ENCODE data around the gene OTUD3. TPM values are rescaled to one million over a fixed set of nuclear protein-coding genes. Genes with fewer than 3 reads are reported as not detected.
A peak's percentile ranks its signal among the peaks of the same experiment; 100 is the strongest.
"Not testable (repeated sequence)": the region's sequence is repeated elsewhere in the genome, so short reads cannot be mapped to it uniquely, and the experiment has no call there.

OTUD3 gene, protein sequence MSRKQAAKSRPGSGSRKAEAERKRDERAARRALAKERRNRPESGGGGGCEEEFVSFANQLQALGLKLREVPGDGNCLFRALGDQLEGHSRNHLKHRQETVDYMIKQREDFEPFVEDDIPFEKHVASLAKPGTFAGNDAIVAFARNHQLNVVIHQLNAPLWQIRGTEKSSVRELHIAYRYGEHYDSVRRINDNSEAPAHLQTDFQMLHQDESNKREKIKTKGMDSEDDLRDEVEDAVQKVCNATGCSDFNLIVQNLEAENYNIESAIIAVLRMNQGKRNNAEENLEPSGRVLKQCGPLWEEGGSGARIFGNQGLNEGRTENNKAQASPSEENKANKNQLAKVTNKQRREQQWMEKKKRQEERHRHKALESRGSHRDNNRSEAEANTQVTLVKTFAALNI
- 10 to 100 TPM; 14.1 to 16.9 TPM for total RNA-seq
- total RNA-seq = 31.0 to 54.7 reads per million in 2 donors

- Mint-ChIP-seq H3K27me3 (peaks cover 16% of the 10 kb centered on the region), H3K27ac (peak within 1 kb of the TSS; percentile 75), H3K4me3 (peak within 1 kb of the TSS; percentile 94), H3K36me3 (ENCODE audit: low read depth) (peaks cover 4% of the 10 kb centered on the region), H3K4me1 (peaks cover 23% of the 10 kb centered on the region)
- H3K9me3 ChIP-seq (ENCODE audit: control insufficient read depth, low read length, poor library complexity, severe bottlenecking) = no peaks in the 10 kb centered on the region
- DNase-seq (peak; percentile 90 to 94 (median 93)), ATAC-seq (peak; percentile 98)
Measured at GRCh38 chr1:19882111-19883071, at the start of gene OTUD3. Gene OTUD3 (plus strand): TSS chr1:19882395. CDS start chr1:19882514, 119 bp downstream.

GRCh38 chr1:19835578-19835977 lies 46.6 kb upstream of the OTUD3 start:
- no peak for DNase-seq
- ATAC-seq = no peak
- H3K36me3 Mint-ChIP-seq (ENCODE audit: low read depth) = peaks cover 4% of the 10 kb centered on the region
- H3K4me1 Mint-ChIP-seq = no peaks in the 10 kb centered on the region
- H3K9me3 ChIP-seq (ENCODE audit: control insufficient read depth, low read length, poor library complexity, severe bottlenecking) = no peaks in the 10 kb centered on the region
- peaks cover 43% of the 10 kb centered on the region for H3K27me3 Mint-ChIP-seq
- no peak overlapping the region for H3K4me3 Mint-ChIP-seq
- H3K27ac Mint-ChIP-seq = no peak overlapping the region

DNA sequence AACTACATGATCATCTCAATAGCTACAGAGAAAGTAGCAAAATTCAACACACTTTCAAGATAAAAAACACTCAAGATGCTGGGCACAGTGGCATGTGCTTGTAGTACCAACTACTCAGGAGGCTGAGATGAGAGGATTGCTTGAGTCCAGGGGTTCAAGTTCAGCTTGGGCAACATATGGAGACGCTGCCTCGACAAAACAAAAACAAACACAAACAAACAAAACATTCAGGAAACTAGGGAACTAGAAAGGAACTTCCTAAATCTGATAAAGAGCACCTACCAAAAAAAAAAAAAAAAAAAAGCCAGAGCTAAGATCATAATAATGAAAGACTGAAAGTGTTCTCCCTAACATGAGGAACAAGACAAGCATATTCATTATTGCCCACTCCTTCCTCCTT lies 44.3 kb upstream of the OTUD3 start:
- Mint-ChIP-seq H3K27me3 (peaks cover 26% of the 10 kb centered on the region), H3K36me3 (ENCODE audit: low read depth) (no peaks in the 10 kb centered on the region), H3K27ac (no peak overlapping the region), H3K4me1 (no peaks in the 10 kb centered on the region), H3K4me3 (no peak overlapping the region)
- DNase-seq (no peak), ATAC-seq (no peak)
- H3K9me3 ChIP-seq (ENCODE audit: control insufficient read depth, low read length, poor library complexity, severe bottlenecking) = no peaks in the 10 kb centered on the region

DNA sequence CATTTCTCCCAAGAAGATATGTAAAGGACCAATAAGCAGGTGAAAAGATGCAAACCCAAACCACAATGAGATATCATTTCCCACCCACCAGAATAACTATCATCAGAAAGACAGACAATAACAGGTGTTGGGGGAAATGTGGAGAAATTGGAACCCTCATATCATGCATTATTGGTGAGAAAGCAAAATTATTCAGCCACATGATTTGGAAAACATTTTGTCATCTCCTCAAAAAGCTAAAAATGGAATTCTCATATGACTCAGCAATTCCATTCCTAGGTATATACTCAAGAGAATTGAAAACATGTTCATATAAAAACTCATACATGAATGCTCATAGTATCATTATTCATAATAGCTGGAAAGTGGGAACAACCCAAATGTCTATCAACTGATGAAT lies 42.0 kb upstream of the OTUD3 start:
- no peak for ATAC-seq
- no peaks in the 10 kb centered on the region for H3K4me1 Mint-ChIP-seq
- H3K27ac Mint-ChIP-seq = no peak overlapping the region

DNA sequence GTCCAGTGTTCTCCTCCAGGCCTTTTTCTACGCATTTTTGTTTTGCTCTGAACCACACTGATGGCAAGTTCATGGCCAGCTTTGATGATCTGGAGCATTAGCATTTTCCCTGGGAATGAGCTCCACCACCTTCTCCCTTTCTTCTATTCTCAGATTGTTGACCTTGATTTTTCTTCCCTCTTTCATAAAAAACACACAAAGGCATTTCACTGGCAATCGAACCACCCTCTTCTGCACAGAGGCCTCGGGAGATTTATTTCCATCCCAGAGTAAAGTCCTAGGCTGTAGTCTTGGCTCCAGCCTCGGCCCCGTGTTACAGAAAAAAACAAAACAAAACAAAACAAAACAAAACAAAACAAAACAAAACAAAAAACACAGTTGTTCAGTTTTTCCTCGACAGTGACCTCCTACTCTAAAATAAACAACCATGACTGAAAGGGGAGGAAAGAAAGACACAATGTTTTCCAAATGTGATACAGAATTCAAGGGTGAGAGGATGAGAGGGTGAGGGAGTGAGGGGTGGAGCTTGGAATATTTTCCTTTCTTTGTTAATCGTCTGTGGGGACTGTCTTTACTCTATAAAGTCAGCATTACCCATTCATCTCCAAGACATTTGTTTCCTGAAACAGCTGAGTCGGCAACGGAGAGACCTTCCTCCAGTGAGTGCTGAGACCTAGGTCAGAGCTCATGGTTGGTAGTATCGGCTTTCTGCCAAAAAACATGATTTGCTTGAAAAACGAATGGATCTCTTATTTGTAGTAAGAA lies 37.3 kb upstream of the OTUD3 start:
- Mint-ChIP-seq H3K36me3 (ENCODE audit: low read depth) (no peaks in the 10 kb centered on the region), H3K4me1 (peaks cover 2% of the 10 kb centered on the region), H3K27me3 (peaks cover 33% of the 10 kb centered on the region), H3K4me3 (no peak overlapping the region), H3K27ac (no peak overlapping the region)
- no peak for ATAC-seq
- no peaks in the 10 kb centered on the region for H3K9me3 ChIP-seq (ENCODE audit: control insufficient read depth, low read length, poor library complexity, severe bottlenecking)
- DNase-seq = no peak

More for the DNA sequence above, 42.0 kb upstream of the OTUD3 start:
- no peaks in the 10 kb centered on the region for H3K9me3 ChIP-seq (ENCODE audit: control insufficient read depth, low read length, poor library complexity, severe bottlenecking)
- peaks cover 22% of the 10 kb centered on the region for H3K27me3 Mint-ChIP-seq
- no peaks in the 10 kb centered on the region for H3K36me3 Mint-ChIP-seq (ENCODE audit: low read depth)
- H3K4me3 Mint-ChIP-seq = no peak overlapping the region
- DNase-seq = no peak

- peaks cover 33% of the 10 kb centered on the region for H3K27me3 Mint-ChIP-seq
- no peak for ATAC-seq
- H3K9me3 ChIP-seq (ENCODE audit: control insufficient read depth, low read length, poor library complexity, severe bottlenecking) = no peaks in the 10 kb centered on the region
- H3K4me3 Mint-ChIP-seq = no peak overlapping the region
- no peak for DNase-seq
- no peak overlapping the region for H3K27ac Mint-ChIP-seq
- H3K4me1 Mint-ChIP-seq = peaks cover 2% of the 10 kb centered on the region
- H3K36me3 Mint-ChIP-seq (ENCODE audit: low read depth) = no peaks in the 10 kb centered on the region
Measured at GRCh38 chr1:19845555-19845954, 36.6 kb upstream of the OTUD3 start.

GRCh38 chr1:19846338-19846737 lies 35.9 kb upstream of the OTUD3 start:
- no peaks in the 10 kb centered on the region for H3K36me3 Mint-ChIP-seq (ENCODE audit: low read depth)

GRCh38 chr1:19847334-19847733 lies 34.9 kb upstream of the OTUD3 start:
- H3K27ac Mint-ChIP-seq; H3K9me3 ChIP-seq (ENCODE audit: control insufficient read depth, low read length, poor library complexity, severe bottlenecking); H3K4me1 Mint-ChIP-seq; DNase-seq; H3K4me3 Mint-ChIP-seq; H3K36me3 Mint-ChIP-seq (ENCODE audit: low read depth); ATAC-seq: not testable (repeated sequence)
- peaks cover 32% of the 10 kb centered on the region for H3K27me3 Mint-ChIP-seq

More at GRCh38 chr1:19846338-19846737, 35.9 kb upstream of the OTUD3 start:
- ATAC-seq (no peak), DNase-seq (no peak)
- Mint-ChIP-seq H3K27me3 (peaks cover 33% of the 10 kb centered on the region), H3K4me1 (peaks cover 4% of the 10 kb centered on the region), H3K4me3 (no peak overlapping the region), H3K27ac (no peak overlapping the region)
- H3K9me3 ChIP-seq (ENCODE audit: control insufficient read depth, low read length, poor library complexity, severe bottlenecking) = no peaks in the 10 kb centered on the region

DNA sequence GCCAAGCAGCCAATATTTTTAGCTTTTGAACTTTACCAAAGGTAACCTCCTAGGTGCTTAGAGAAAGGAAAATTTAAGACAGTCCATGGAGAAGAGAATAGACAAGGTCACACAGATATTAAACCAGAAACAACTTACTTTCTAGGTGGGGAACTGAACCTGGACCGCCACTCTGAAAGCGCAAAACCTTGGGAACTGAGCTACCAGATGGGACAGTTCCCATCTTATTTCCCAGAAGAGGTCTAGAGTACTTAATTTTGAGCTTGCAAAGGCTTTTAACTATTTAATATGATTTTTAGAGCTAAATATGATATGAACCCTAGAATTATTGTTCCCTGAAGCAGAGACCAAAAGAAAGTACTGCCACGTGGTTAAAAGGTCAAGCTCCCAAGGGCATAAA lies 32.9 kb upstream of the OTUD3 start:
- not testable (repeated sequence) for ATAC-seq; H3K36me3 Mint-ChIP-seq (ENCODE audit: low read depth); H3K9me3 ChIP-seq (ENCODE audit: control insufficient read depth, low read length, poor library complexity, severe bottlenecking); H3K27ac Mint-ChIP-seq; H3K4me3 Mint-ChIP-seq; DNase-seq; H3K4me1 Mint-ChIP-seq
- peaks cover 28% of the 10 kb centered on the region for H3K27me3 Mint-ChIP-seq

GRCh38 chr1:19850214-19850613 lies 32.0 kb upstream of the OTUD3 start:
- H3K27me3 Mint-ChIP-seq = peaks cover 28% of the 10 kb centered on the region
- DNase-seq = no peak
- H3K27ac Mint-ChIP-seq = peak overlapping the region; percentile 24

GRCh38 chr1:19852036-19852435 lies 30.2 kb upstream of the OTUD3 start:
- DNase-seq (no peak), ATAC-seq (no peak)
- H3K27me3 Mint-ChIP-seq = peaks cover 17% of the 10 kb centered on the region
- no peaks in the 10 kb centered on the region for H3K9me3 ChIP-seq (ENCODE audit: control insufficient read depth, low read length, poor library complexity, severe bottlenecking)
- no peak overlapping the region for H3K4me3 Mint-ChIP-seq
- no peak overlapping the region for H3K27ac Mint-ChIP-seq
- H3K4me1 Mint-ChIP-seq = peaks cover 2% of the 10 kb centered on the region
- no peaks in the 10 kb centered on the region for H3K36me3 Mint-ChIP-seq (ENCODE audit: low read depth)

More at GRCh38 chr1:19850214-19850613, 32.0 kb upstream of the OTUD3 start:
- no peak for ATAC-seq
- no peaks in the 10 kb centered on the region for H3K9me3 ChIP-seq (ENCODE audit: control insufficient read depth, low read length, poor library complexity, severe bottlenecking)
- H3K4me1 Mint-ChIP-seq = peaks cover 4% of the 10 kb centered on the region
- no peak overlapping the region for H3K4me3 Mint-ChIP-seq
- no peaks in the 10 kb centered on the region for H3K36me3 Mint-ChIP-seq (ENCODE audit: low read depth)

- ATAC-seq (no peak), DNase-seq (no peak)
- no peaks in the 10 kb centered on the region for H3K9me3 ChIP-seq (ENCODE audit: control insufficient read depth, low read length, poor library complexity, severe bottlenecking)
- Mint-ChIP-seq H3K4me1 (peaks cover 5% of the 10 kb centered on the region), H3K27me3 (peaks cover 31% of the 10 kb centered on the region), H3K27ac (no peak overlapping the region), H3K36me3 (ENCODE audit: low read depth) (peaks cover 4% of the 10 kb centered on the region), H3K4me3 (no peak overlapping the region)
Measured at GRCh38 chr1:19854866-19855265, 27.3 kb upstream of the OTUD3 start.

All from T-helper 17 cell (primary cell).